Embryonic facial prominence (tissue), 1 donor: ENCODE measurements around the gene CYP1A2.

ENCODE experiments used
- DNase-seq: peaks from one replicate; pipeline ENCODE4 v3.0.0-alpha.2; 2016; ENCODE audit errors: extremely low spot score

Gene CYP1A2

DNA sequence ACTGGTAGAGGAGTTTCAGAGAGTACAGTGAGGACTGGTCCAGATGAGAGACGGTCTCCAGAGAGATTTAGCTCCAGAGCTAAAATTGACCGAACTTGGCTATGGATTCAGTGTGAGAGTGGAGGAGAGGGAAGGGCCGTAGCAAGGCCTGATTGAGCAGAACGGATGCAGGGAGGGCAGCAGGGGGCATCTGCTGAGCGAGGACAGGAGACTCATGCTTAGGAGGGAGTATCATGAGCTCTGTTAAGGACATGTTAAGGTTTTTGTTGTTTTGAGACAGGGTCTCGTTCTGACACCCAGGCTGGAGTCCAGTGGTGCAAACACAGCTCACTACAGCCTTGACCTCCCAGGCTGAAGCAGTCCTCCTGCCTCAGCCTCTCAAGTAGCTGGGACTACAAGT lies 56.3 kb downstream of the CYP1A2 start:
- no peak for DNase-seq
